ENCODE measurements around the gene TEX47.

DNA sequence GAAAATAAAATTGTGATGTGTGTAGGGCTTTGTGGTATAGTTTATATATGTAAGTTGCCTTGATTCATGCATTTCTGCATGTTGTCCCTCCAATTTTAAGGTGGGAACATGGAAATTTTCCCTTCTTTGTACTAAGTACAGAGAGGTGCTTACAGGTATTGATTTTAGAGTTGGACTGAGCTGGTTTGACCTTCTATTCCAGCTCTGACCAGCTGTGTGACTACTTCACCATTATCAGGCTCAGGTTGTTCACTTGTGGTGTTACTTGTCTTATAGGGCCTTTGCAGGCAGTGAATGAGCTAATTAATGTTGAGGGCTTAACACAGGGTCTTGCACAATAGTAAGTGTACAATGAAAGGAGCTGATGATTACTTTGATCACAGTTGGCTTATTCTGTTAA, 19.7 kb downstream of the TEX47 start:
- no peak for TF ChIP-seq POLR2A (IDR thresholded peaks at IDR 0.05)
- TF ChIP-seq, protein P1, sequence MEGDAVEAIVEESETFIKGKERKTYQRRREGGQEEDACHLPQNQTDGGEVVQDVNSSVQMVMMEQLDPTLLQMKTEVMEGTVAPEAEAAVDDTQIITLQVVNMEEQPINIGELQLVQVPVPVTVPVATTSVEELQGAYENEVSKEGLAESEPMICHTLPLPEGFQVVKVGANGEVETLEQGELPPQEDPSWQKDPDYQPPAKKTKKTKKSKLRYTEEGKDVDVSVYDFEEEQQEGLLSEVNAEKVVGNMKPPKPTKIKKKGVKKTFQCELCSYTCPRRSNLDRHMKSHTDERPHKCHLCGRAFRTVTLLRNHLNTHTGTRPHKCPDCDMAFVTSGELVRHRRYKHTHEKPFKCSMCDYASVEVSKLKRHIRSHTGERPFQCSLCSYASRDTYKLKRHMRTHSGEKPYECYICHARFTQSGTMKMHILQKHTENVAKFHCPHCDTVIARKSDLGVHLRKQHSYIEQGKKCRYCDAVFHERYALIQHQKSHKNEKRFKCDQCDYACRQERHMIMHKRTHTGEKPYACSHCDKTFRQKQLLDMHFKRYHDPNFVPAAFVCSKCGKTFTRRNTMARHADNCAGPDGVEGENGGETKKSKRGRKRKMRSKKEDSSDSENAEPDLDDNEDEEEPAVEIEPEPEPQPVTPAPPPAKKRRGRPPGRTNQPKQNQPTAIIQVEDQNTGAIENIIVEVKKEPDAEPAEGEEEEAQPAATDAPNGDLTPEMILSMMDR (IDR thresholded peaks at IDR 0.05) = no peak

All from breast epithelium (tissue), 3 donors.